HepG2 (cell line): Measurements from ENCODE around the gene OR6S1. TPM values are rescaled to one million over a fixed set of nuclear protein-coding genes. Genes with fewer than 3 reads are reported as not detected.

Experiments
- BCL3 ChIP-seq: sonication (generic); formaldehyde crosslinking; IDR thresholded peaks from 2 replicates; pipeline ENCODE4 v1.5.1; 2020; ENCODE audit warnings: mild to moderate bottlenecking, missing genetic modification reagents, moderate library complexity
- FOSL1 ChIP-seq: sonication (generic); formaldehyde crosslinking; IDR thresholded peaks from 2 replicates; pipeline ENCODE4 v1.9.0; 2021; ENCODE audit warnings: missing genetic modification reagents, borderline replicate concordance
- HNF4G ChIP-seq, 2 experiments: sonication (generic) in 1 of 2; formaldehyde crosslinking in 1 of 2; IDR thresholded peaks; 2 replicates each; pipeline versions ENCODE4 v1.4.0 to v1.6.1; 2011 to 2020; ENCODE audit warnings: borderline replicate concordance in 2 of 2, low read depth in 2 of 2, mild to moderate bottlenecking in 2 of 2, low read length in 1 of 2, missing genetic modification reagents in 1 of 2, moderate library complexity in 1 of 2
- HOXA7 ChIP-seq: sonication (generic); formaldehyde crosslinking; IDR thresholded peaks from 2 replicates; pipeline ENCODE4 v1.8.1; 2022; ENCODE audit warnings: mild to moderate bottlenecking, missing genetic modification reagents, moderate library complexity
- IRX3 ChIP-seq: sonication (generic); formaldehyde crosslinking; IDR thresholded peaks from 2 replicates; pipeline ENCODE4 v1.8.1; 2023; ENCODE audit warnings: mild to moderate bottlenecking, low read depth, missing genetic modification reagents, borderline replicate concordance
- KIAA2018 ChIP-seq: sonication (generic); formaldehyde crosslinking; IDR thresholded peaks from 2 replicates; pipeline ENCODE4 v1.5.0; 2020; ENCODE audit warnings: mild to moderate bottlenecking, missing genetic modification reagents, borderline replicate concordance
- PHB2 ChIP-seq: fragments of 450-650 bp; IDR thresholded peaks from 2 replicates; pipeline ENCODE4 v1.6.1; 2018; ENCODE audit not compliant: partially characterized antibody
- PREB ChIP-seq: sonication (generic); formaldehyde crosslinking; IDR thresholded peaks from 2 replicates; pipeline ENCODE4 v1.4.0; 2020; ENCODE audit warnings: missing genetic modification reagents
- ZBTB44 ChIP-seq: sonication (generic); formaldehyde crosslinking; IDR thresholded peaks from 2 replicates; pipeline ENCODE4 v1.4.0; 2020; ENCODE audit warnings: missing genetic modification reagents
- ZGPAT ChIP-seq: IDR thresholded peaks from 2 replicates; pipeline ENCODE4 v1.6.1; 2016; ENCODE audit warnings: mild to moderate bottlenecking
- ZKSCAN5 ChIP-seq: sonication (generic); formaldehyde crosslinking; IDR thresholded peaks from 2 replicates; pipeline ENCODE4 v1.5.1; 2020; ENCODE audit warnings: mild to moderate bottlenecking, missing genetic modification reagents
- ZNF605 ChIP-seq: sonication (generic); formaldehyde crosslinking; IDR thresholded peaks from 2 replicates; pipeline ENCODE4 v1.8.0; 2022; ENCODE audit warnings: mild to moderate bottlenecking, missing genetic modification reagents
- ZNF709 ChIP-seq: sonication (generic); formaldehyde crosslinking; IDR thresholded peaks from 2 replicates; pipeline ENCODE4 v1.5.0; 2020; ENCODE audit warnings: mild to moderate bottlenecking, missing genetic modification reagents
- polyA plus RNA-seq, 8 experiments: library from polyadenylated mRNA; depleted of rRNA in 3 of 8; stranded (reverse) in 7 of 8; unstranded in 1 of 8; fragments of >200 nt; fragmentation: Illumina TruSeq in 4 of 8; extraction: Trizol in 4 of 8; gene quantifications; 2 replicates each; pipeline versions ENCODE4 v1.2.1 to v1.2.3, GENCODE V29; 2011 to 2016; ENCODE audit warnings: low read depth in 4 of 8, missing spikeins in 1 of 8, mixed read lengths in 1 of 8; ENCODE audit not compliant: insufficient read depth in 1 of 8
- total RNA-seq, 5 experiments: library from RNA; depleted of rRNA; stranded (reverse); fragments of >200 nt; fragmentation: Illumina TruSeq; extraction: Trizol; gene quantifications; 2 replicates each; pipeline ENCODE4 v1.2.3, GENCODE V29; 2016; ENCODE audit warnings: low read depth in 1 of 5

The OR6S1 gene
- total and polyA plus RNA-seq, 2 of the 13 experiments (the other 11 are each of a cell fraction or from before 2014, with no cell fraction given), result 0.09 TPM; not detected in 1

GRCh38 chr14:20614038-20614840 is 27.3 kb downstream of the OR6S1 start (continued):
- TF ChIP-seq ZNF709 (CRISPR knock-in tag) (no peak; the same call in 1 of the 2 replicates), HNF4G (IDR thresholded peaks at IDR 0.05; ENCODE audit: borderline replicate concordance, low read depth, low read length) (no peak), HNF4G (CRISPR knock-in tag; IDR thresholded peaks at IDR 0.05; ENCODE audit: borderline replicate concordance, low read depth) (no peak), KIAA2018 (CRISPR knock-in tag) (no peak; the same call in 1 of the 2 replicates), ZNF605 (CRISPR knock-in tag) (no peak), HOXA7 (CRISPR knock-in tag) (peak; percentile 8; the same call in 1 of the 2 replicates), ZKSCAN5 (CRISPR knock-in tag) (peak; percentile 36; the same call in 1 of the 2 replicates), IRX3 (CRISPR knock-in tag) (no peak), ZBTB44 (CRISPR knock-in tag) (no peak), BCL3 (no peak), FOSL1 (CRISPR knock-in tag) (no peak), PHB2 (no peak), ZGPAT (CRISPR knock-in tag) (no peak), PREB (CRISPR knock-in tag) (no peak)
